Measurements from ENCODE around the gene SAFB2. TPM values are rescaled to one million over a fixed set of nuclear protein-coding genes. Genes with fewer than 3 reads are reported as not detected.

SAFB2 gene
- total RNA-seq, 4 donors from 2014 or later: 11.6 to 47.3 (median 32.1) TPM

- Histone ChIP-seq H3K27ac (no peak overlapping the region), H3K4me3 (no peak overlapping the region), H3K36me3 (peaks cover 60 to 97% (median 74%) of the 10 kb centered on the region in 3 donors), H3K4me1 (peaks cover 14 to 40% (median 18%) of the 10 kb centered on the region in 3 donors), H3K27me3 (no peaks in the 10 kb centered on the region), H3K9me3 (no peaks in the 10 kb centered on the region)
- no peak for DNase-seq
- WGBS, 2 donors: 70% methylated on average over 5 of the region's 22 CpGs; no CpG with 5 or more reads in 1 of the 2 donors
- TF ChIP-seq CTCF (IDR thresholded peaks at IDR 0.05) (no peak), POLR2A (IDR thresholded peaks at IDR 0.05) (no peak)
- intact Hi-C loops (cut with DNase I): no loop called here
Observed at GRCh38 chr19:5590151-5590864, 32.3 kb downstream of the SAFB2 start.

GRCh38 chr19:5588906-5589676 is 33.5 kb downstream of the SAFB2 start:
- Histone ChIP-seq H3K4me1 (peaks cover 17 to 51% (median 21%) of the 10 kb centered on the region in 3 donors), H3K9me3 (no peaks in the 10 kb centered on the region), H3K4me3 (no peak overlapping the region), H3K27ac (no peak overlapping the region), H3K36me3 (peaks cover 50 to 85% (median 63%) of the 10 kb centered on the region in 3 donors), H3K27me3 (no peaks in the 10 kb centered on the region)
- TF ChIP-seq POLR2A (IDR thresholded peaks at IDR 0.05) (no peak), CTCF (IDR thresholded peaks at IDR 0.05) (no peak)
- intact Hi-C loops (cut with DNase I): loop anchor here (10.0 kb wide), 1 partner anchor 544 kb away; no protein-coding TSS in a partner anchor
- no peak for DNase-seq
- 78 to 82% methylated on average over 10 to 17 of the region's 30 CpGs for WGBS, 2 donors

GRCh38 chr19:5588441-5588840 is 34.1 kb downstream of the SAFB2 start:
- Histone ChIP-seq H3K4me3 (no peak overlapping the region), H3K9me3 (no peaks in the 10 kb centered on the region), H3K36me3 (peaks cover 43 to 78% (median 57%) of the 10 kb centered on the region in 3 donors), H3K27me3 (no peaks in the 10 kb centered on the region), H3K27ac (no peak overlapping the region), H3K4me1 (peaks cover 17 to 55% (median 21%) of the 10 kb centered on the region in 3 donors)
- intact Hi-C loops (cut with DNase I): loop anchor here (10.0 kb wide), 1 partner anchor 544 kb away; no protein-coding TSS in a partner anchor
- DNase-seq: no peak
- WGBS, 2 donors: 66% methylated on average over 9 to 10 of the region's 10 CpGs
- TF ChIP-seq POLR2A (IDR thresholded peaks at IDR 0.05) (no peak), CTCF (IDR thresholded peaks at IDR 0.05) (no peak)

GRCh38 chr19:5587661-5588060 is 34.9 kb downstream of the SAFB2 start:
- peaks cover 17 to 55% (median 21%) of the 10 kb centered on the region in 3 donors for H3K4me1 ChIP-seq
- no peak overlapping the region for H3K4me3 ChIP-seq
- TF ChIP-seq POLR2A (IDR thresholded peaks at IDR 0.05) (no peak), CTCF (IDR thresholded peaks at IDR 0.05) (no peak)
- H3K27ac ChIP-seq: no peak overlapping the region
- DNase-seq: no peak
- H3K27me3 ChIP-seq: no peaks in the 10 kb centered on the region
- WGBS, 2 donors: 73% methylated on average over 7 of the region's 23 CpGs; no CpG with 5 or more reads in 1 of the 2 donors
- intact Hi-C loops (cut with DNase I): loop anchor here (10.0 kb wide), 1 partner anchor 543 kb away; no protein-coding TSS in a partner anchor
- peaks cover 39 to 77% (median 50%) of the 10 kb centered on the region in 3 donors for H3K36me3 ChIP-seq
- no peaks in the 10 kb centered on the region for H3K9me3 ChIP-seq

- H3K27me3 ChIP-seq: no peaks in the 10 kb centered on the region
- H3K9me3 ChIP-seq: no peaks in the 10 kb centered on the region
- TF ChIP-seq CTCF (IDR thresholded peaks at IDR 0.05) (no peak), POLR2A (IDR thresholded peaks at IDR 0.05) (no peak)
- DNase-seq: no peak
- WGBS, 2 donors: 88 to 96% methylated on average over 15 to 16 of the region's 16 CpGs
- intact Hi-C loops (cut with DNase I): loop anchor here (10.0 kb wide), 1 partner anchor 542 kb away; no protein-coding TSS in a partner anchor
- peaks cover 33 to 77% (median 44%) of the 10 kb centered on the region in 3 donors for H3K36me3 ChIP-seq
- no peak overlapping the region for H3K27ac ChIP-seq
- H3K4me3 ChIP-seq: no peak overlapping the region
- peaks cover 17 to 55% (median 21%) of the 10 kb centered on the region in 3 donors for H3K4me1 ChIP-seq
Observed at GRCh38 chr19:5587071-5587455, 35.5 kb downstream of the SAFB2 start.
